ENCODE data around the gene TBCEL.
"Not testable (repeated sequence)": the region's sequence is repeated elsewhere in the genome, so short reads cannot be mapped to it uniquely, and the experiment has no call there.

DNA sequence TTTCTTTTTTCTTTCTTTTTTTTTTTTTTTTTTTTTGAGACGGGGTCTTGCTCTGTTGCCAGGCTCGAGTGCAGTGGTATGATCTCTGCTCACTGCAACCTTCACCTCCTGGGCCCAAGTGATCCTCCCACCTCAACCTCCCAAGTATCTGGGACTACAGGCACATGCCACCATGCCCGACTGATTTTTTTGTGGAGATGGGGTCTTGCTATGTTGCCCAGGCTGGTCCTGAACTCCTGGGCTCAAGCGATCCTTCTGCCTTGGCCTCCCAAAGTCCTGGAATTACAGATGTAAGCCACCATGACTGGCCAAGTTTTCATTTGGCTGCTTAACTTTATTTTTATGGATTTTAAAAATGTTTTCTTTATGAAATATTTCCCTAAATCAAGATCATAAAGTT, 7.7 kb downstream of the TBCEL start:
- TF ChIP-seq ZNF274 (IDR thresholded peaks at IDR 0.05; ENCODE audit: low read depth, low read length); SUZ12 (IDR thresholded peaks at IDR 0.05; ENCODE audit: extremely low read depth, insufficient read depth, insufficient read length): not testable (repeated sequence)
